Ectodermal cell (in vitro differentiated cells): Measurements from ENCODE around the gene CCL8.

ENCODE experiments used
- H3K27ac ChIP-seq: 2 replicates; pipeline ENCODE4 v1.7.0; 2013; ENCODE audit warnings: mild to moderate bottlenecking, low read depth, low read length; ENCODE audit not compliant: insufficient read depth, poor library complexity, severe bottlenecking
- H3K27me3 ChIP-seq: 2 replicates; pipeline ENCODE4 v1.7.0; 2013; ENCODE audit warnings: mild to moderate bottlenecking, low read length; ENCODE audit not compliant: insufficient read depth, control insufficient read depth, poor library complexity, severe bottlenecking
- H3K36me3 ChIP-seq: one replicate; pipeline ENCODE4 v1.7.0; 2013; ENCODE audit warnings: low read length; ENCODE audit not compliant: control insufficient read depth, insufficient read depth
- H3K4me1 ChIP-seq: one replicate; pipeline ENCODE4 v1.7.0; 2013; ENCODE audit warnings: low read length; ENCODE audit not compliant: control insufficient read depth, insufficient read depth
- H3K4me3 ChIP-seq: 2 replicates; pipeline ENCODE4 v1.7.0; 2013; ENCODE audit warnings: low read depth, low read length, control low read depth; ENCODE audit not compliant: insufficient read depth
- H3K9me3 ChIP-seq: 2 replicates; pipeline ENCODE4 v1.7.0; 2013; ENCODE audit warnings: mild to moderate bottlenecking, low read length, moderate library complexity; ENCODE audit not compliant: control insufficient read depth
- WGBS, 2 experiments: methylation state at CpG; one replicate each; pipeline ENCODE4 v1.1.7; 2013; ENCODE audit warnings: missing lambda C conversion rate in 2 of 2; 5-methylcytosine and 5-hydroxymethylcytosine counted together

CCL8 gene

GRCh38 chr17:34364751-34365150 is 45.5 kb downstream of the CCL8 start:
- Histone ChIP-seq H3K27ac (no peak overlapping the region), H3K9me3 (no peaks in the 10 kb centered on the region), H3K4me3 (no peak overlapping the region), H3K27me3 (no peaks in the 10 kb centered on the region), H3K4me1 (no peaks in the 10 kb centered on the region), H3K36me3 (no peaks in the 10 kb centered on the region)
- WGBS, 2 experiments, result 92 to 93% methylated on average over 2 of the region's 2 CpGs

DNA sequence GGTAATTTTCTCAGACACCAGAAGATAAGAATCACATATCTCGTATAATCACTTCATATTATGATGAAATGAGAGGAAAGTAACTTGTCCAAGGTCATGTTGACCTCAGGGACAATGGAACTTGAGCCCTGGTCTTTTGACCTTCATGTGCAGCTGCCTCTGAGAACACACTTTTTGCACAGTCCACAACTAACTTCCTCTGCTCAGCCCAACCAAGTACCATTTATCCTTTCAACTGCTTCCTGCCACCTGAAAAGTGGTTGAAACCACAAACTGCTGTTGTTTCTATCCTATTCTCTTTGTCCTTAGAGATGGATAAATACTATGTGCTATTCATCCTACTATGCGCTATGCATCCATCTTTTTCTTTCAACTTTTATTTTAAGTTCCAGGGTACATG is 46.1 kb downstream of the CCL8 start:
- H3K4me3 ChIP-seq, result no peak overlapping the region
- H3K9me3 ChIP-seq, result no peaks in the 10 kb centered on the region
- H3K4me1 ChIP-seq, result no peaks in the 10 kb centered on the region
- no peaks in the 10 kb centered on the region for H3K36me3 ChIP-seq
- WGBS, 2 experiments, result 95 to 100% methylated on average over 1 to 2 of the region's 2 CpGs
- H3K27ac ChIP-seq, result no peak overlapping the region
- H3K27me3 ChIP-seq, result no peaks in the 10 kb centered on the region

DNA sequence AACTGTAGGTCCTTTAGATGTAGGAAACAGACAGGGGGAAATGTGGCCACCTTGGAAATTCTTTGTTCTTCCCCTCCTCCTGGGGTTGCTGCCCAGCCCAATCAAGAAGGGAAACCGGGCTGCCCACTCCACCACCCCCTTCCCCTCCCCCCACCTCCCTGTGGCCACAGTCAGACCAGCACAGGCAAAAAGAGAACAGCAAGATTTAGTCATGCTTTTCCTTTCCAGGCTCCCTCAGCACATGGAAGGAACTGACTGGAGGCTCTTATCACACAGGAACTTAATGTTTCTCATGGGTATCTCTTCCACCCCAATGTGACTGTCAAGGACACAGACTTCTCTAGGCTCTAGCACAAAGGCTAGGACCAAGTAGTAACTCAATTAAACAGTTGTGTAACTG is 46.8 kb downstream of the CCL8 start:
- H3K36me3 ChIP-seq, result no peaks in the 10 kb centered on the region
- H3K9me3 ChIP-seq, result no peaks in the 10 kb centered on the region
- H3K27ac ChIP-seq, result no peak overlapping the region
- no peak overlapping the region for H3K4me3 ChIP-seq
- 28 to 33% methylated on average over 1 of the region's 1 CpG for WGBS, 2 experiments
- H3K4me1 ChIP-seq, result no peaks in the 10 kb centered on the region
- H3K27me3 ChIP-seq, result no peaks in the 10 kb centered on the region

DNA sequence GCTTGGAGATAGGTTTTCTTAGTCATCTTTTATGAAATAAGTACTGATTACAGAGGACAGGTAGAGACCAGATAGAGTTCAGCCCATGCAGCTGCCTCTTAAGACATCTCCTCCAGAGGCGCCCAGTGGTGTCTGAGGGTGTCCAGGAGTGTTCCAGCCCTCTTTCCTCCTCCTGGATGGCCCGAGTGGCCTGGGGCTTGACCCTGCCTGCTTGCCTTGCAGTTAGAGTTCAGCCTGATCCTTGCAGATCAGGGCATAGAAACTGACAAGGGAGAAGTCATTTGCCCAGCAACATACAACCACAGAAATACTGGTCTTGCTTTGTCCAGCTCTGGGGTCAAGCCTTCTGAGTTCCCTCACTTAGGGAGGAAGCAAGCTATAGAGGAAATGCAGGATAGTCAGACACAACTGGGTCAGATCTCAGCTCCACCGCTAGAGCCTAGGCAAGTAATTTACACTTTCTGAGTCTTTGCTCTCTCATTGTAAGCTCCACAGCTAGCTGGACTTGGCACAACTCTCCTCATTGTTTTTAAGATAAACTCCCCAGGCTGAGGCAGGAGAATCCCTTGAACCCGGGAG is 47.4 kb downstream of the CCL8 start:
- no peaks in the 10 kb centered on the region for H3K4me1 ChIP-seq
- H3K27ac ChIP-seq, result no peak overlapping the region
- no peaks in the 10 kb centered on the region for H3K36me3 ChIP-seq
- no peaks in the 10 kb centered on the region for H3K27me3 ChIP-seq
- H3K4me3 ChIP-seq, result no peak overlapping the region
- 83 to 90% methylated on average over 4 of the region's 4 CpGs for WGBS, 2 experiments
- no peaks in the 10 kb centered on the region for H3K9me3 ChIP-seq

- Histone ChIP-seq H3K36me3 (no peaks in the 10 kb centered on the region), H3K27me3 (no peaks in the 10 kb centered on the region), H3K9me3 (no peaks in the 10 kb centered on the region), H3K27ac (no peak overlapping the region), H3K4me1 (no peaks in the 10 kb centered on the region), H3K4me3 (no peak overlapping the region)
- WGBS, 2 experiments, result 91 to 92% methylated on average over 9 of the region's 9 CpGs
These were observed 48.4 kb downstream of the CCL8 start for GRCh38 chr17:34367486-34368195.

GRCh38 chr17:34368196-34368945 is 49.1 kb downstream of the CCL8 start:
- no peaks in the 10 kb centered on the region for H3K36me3 ChIP-seq
- 90 to 93% methylated on average over 9 of the region's 9 CpGs for WGBS, 2 experiments
- H3K4me3 ChIP-seq, result no peak overlapping the region
- H3K9me3 ChIP-seq, result no peaks in the 10 kb centered on the region
- no peak overlapping the region for H3K27ac ChIP-seq
- no peaks in the 10 kb centered on the region for H3K27me3 ChIP-seq
- no peaks in the 10 kb centered on the region for H3K4me1 ChIP-seq

GRCh38 chr17:34368946-34369500 is 49.8 kb downstream of the CCL8 start:
- Histone ChIP-seq H3K27me3 (no peaks in the 10 kb centered on the region), H3K9me3 (no peaks in the 10 kb centered on the region), H3K4me1 (no peaks in the 10 kb centered on the region), H3K4me3 (no peak overlapping the region), H3K36me3 (no peaks in the 10 kb centered on the region), H3K27ac (no peak overlapping the region)
- WGBS, 2 experiments, result 72% methylated on average over 4 of the region's 4 CpGs

- WGBS, 2 experiments, result 86 to 93% methylated on average over 3 of the region's 3 CpGs
- Histone ChIP-seq H3K27me3 (no peaks in the 10 kb centered on the region), H3K4me1 (no peaks in the 10 kb centered on the region), H3K9me3 (no peaks in the 10 kb centered on the region), H3K27ac (no peak overlapping the region), H3K36me3 (no peaks in the 10 kb centered on the region), H3K4me3 (no peak overlapping the region)
These were observed 50.3 kb downstream of the CCL8 start for GRCh38 chr17:34369571-34369970.

- Histone ChIP-seq H3K36me3 (no peaks in the 10 kb centered on the region), H3K9me3 (no peaks in the 10 kb centered on the region), H3K27ac (no peak overlapping the region), H3K4me1 (no peaks in the 10 kb centered on the region), H3K27me3 (no peaks in the 10 kb centered on the region), H3K4me3 (no peak overlapping the region)
- WGBS, 2 experiments, result 92 to 95% methylated on average over 5 of the region's 5 CpGs
These were observed 51.3 kb downstream of the CCL8 start for GRCh38 chr17:34370376-34370996.

GRCh38 chr17:34370997-34371395 is 51.8 kb downstream of the CCL8 start:
- no peaks in the 10 kb centered on the region for H3K4me1 ChIP-seq
- no peaks in the 10 kb centered on the region for H3K36me3 ChIP-seq
- no peaks in the 10 kb centered on the region for H3K9me3 ChIP-seq
- H3K4me3 ChIP-seq, result no peak overlapping the region
- H3K27ac ChIP-seq, result no peak overlapping the region
- no peaks in the 10 kb centered on the region for H3K27me3 ChIP-seq
- 87 to 90% methylated on average over 3 of the region's 3 CpGs for WGBS, 2 experiments
